HG02678 (cell line): ENCODE results near the gene UPF2.
"Not testable (repeated sequence)": the region's sequence is repeated elsewhere in the genome, so short reads cannot be mapped to it uniquely, and the experiment has no call there.

ENCODE experiments used
- ATAC-seq: cut with Tn5 transposase; IDR thresholded peaks from one replicate; pipeline ENCODE4 v1.9.1; 2021; ENCODE audit warnings: mild to moderate bottlenecking, moderate library complexity; ENCODE audit not compliant: unreplicated experiment

Gene UPF2

DNA sequence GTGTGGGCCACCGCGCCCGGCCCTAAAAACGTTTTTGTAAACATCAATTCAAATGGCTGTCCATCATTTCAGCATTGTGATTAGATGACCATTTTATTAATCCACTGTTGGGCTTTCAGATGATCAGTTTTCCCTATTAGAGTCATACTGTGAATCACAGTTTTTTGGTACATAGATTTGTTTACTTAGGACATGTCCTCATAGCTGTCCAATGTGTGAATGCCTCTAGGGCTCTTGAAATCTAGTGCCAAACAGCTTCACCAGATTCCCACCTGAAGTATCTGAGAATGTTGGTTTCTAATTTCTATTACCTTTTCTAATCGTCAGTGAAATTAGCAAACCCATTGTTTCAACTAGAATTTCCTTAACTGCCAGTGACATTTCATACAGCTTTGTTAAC is 66.8 kb downstream of the UPF2 start:
- ATAC-seq, result no peak

DNA sequence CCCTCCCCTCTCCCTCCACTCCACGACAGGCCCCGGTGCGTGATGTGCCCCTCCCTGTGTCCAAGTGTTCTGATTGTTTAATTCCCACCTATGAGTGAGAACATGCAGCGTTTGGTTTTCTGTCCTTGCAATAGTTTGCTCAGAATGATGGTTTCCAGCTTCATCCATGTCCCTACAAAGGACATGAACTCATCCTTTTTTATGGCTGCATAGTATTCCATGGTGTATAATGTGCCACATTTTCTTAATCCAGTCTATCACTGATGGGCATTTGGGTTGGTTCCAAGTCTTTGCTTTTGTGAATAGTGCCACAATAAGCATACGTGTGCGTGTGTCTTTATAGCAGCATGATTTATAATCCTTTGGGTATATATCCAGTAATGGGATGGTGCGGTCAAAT is 70.1 kb downstream of the UPF2 start:
- ATAC-seq, result not testable (repeated sequence)

DNA sequence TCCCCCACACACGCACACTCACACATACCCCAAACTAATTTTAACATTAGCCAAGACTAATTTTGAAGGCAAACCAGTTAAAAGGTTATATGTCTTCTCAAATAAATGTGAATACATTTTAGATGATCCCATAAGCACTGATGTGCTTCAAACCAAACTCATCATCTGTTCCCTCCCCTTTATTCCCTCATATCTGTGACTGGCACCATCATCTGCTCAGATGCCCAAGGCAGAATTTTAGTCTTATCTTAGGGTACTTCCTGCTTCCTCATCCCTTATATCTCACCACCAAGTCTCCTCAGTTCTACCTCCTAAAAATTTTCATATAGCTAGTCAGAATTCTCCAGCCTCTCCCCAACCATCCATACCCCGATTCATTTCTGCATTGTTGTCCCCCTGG is 80.4 kb downstream of the UPF2 start:
- ATAC-seq, result no peak

GRCh38 chr10:11961771-11962170 is 80.8 kb downstream of the UPF2 start:
- ATAC-seq, result no peak

DNA sequence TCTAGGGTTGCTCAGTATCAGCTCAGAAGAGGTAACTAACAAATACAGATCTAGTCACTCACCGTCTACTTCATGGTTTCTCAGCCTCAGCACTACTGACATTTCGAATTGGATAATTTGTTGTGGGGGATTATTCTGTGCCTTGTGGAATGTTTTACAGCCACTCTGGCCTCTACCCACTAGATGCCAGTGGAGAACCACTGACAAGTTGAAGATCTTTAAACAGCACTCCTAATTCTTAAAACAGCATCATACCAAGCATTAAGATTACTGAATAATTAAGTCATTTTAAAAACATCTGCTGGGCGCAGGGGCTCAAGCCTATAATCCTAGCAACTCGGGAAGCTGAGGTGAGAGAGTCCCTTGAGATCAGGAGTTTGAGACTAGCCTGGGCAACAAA is 82.6 kb downstream of the UPF2 start:
- no peak for ATAC-seq

DNA sequence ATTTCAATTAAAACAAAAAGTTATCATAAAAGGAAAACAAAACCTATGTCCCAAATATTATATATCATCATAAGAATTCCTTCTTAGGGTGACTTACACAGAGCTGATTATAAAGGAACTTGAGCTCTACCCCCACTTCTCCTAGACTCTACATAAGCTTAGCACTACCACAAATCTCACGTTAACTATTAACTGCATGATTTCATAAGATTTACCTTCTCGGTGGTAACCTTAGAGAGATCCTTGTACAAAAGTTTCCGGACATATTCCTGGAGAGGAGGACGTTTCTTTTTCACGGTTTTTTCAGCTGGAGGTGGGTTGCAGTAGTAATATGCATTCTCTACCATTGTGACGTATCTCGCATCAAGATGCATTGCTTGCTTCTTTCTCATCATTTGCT is 83.7 kb downstream of the UPF2 start:
- no peak for ATAC-seq

DNA sequence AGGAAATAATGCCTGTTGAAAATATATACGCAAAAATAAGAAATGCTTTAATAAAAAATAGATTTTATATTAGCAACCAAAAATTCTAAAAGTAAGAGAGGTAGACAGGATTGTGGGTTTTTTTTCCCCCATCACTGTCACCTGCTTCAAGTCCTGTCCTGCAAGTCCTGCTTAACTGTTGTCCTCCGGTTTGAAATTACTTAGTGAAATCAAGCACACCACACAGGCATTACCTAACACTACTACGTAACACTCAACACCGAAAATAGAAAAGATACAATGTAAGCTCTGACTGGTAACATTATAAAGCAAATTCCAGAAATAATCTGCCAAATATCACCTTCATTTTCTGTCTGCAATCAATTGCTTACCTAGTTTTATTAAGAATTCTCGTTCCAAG is 90.9 kb downstream of the UPF2 start:
- ATAC-seq, result no peak

GRCh38 chr10:11950325-11951018 is 92.1 kb downstream of the UPF2 start:
- ATAC-seq, result no peak

DNA sequence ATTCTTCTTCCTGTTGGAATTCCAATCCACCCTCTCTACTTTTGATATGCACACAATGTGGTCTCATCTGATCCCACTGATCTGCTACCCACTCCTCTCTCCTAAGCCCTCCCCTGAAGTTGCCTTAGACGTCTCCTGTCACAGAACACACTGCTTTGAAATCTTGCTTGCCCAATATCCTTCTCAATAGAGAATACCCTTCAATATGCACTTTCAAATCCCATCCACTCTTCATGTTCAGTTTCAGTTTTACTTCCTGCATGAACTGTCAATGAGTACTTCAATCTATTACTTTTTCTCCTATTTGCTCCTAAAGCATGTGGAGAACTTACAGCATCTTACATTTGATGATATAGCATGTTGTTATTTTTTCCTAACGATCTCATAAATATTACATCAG is 93.5 kb downstream of the UPF2 start:
- no peak for ATAC-seq

DNA sequence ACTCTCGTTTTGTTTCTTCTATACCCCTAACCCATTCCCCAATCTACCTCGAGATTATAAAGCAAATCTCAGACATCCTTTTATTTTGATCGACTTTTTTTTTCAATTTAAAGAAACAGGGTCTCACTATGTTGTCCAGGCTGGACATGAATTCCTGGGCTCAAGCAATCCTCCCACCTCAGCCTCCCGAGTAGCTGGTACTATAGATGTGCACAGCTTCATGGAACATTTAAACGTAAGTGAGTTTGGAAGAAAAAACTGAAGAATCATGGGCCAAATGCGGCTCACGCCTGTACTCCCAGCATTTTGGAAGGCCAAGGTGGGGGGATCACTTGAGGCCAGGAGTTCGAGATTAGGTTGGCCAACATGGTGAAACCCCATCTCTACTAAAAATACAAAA is 96.0 kb downstream of the UPF2 start:
- no peak for ATAC-seq

- no peak for ATAC-seq
Observed at GRCh38 chr10:11936389-11937152, 106.0 kb downstream of the UPF2 start.

- ATAC-seq, result no peak
Observed at GRCh38 chr10:11934262-11934661, 108.3 kb downstream of the UPF2 start.

DNA sequence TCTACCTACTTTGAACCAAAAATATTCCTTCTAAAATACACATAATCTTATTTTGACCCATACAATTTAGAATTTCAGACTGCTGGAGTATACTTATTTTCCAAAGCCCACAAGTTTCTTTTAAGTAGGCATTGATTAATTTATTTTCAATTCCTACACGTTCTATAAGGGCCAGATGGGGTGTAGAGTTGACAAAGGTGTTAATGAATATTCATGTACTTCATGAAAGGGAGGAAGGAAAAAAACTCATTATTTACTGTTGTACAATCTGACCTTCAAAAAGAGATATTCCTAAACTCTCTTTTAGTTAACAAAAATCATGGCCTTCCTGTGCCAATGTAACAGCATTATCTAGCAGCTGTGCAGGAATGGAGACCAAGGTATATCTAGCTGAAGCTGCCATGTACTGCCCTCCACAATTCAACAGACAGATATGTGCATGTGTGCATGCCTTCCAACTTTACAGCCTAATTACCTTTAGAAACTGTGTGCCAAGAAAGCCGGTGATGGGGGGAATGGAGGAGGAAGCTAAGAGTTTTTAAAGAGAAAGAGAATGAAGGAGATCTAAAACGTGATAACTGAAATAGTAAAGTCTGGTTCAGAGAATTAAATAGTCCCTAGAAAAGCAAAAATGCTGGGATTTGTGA is 108.9 kb downstream of the UPF2 start:
- ATAC-seq, result no peak

DNA sequence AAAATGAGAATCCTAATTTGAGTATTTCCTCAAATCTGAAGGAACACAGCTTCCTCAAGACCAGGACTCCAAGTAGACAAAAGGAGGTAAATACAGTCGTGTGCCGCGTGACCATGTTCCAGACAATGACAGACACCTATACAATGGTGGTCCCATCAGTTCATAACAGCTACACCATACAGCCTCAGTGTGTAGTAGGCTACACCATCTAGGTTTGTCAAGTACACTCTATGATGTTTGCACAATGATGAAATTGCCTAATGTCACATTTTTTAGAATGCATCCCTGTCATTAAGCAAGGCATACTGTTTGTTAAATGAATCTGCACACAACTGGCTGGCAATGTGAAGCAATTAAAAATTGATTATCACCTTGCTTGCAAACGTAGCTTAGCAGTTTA is 111.6 kb downstream of the UPF2 start:
- no peak for ATAC-seq

DNA sequence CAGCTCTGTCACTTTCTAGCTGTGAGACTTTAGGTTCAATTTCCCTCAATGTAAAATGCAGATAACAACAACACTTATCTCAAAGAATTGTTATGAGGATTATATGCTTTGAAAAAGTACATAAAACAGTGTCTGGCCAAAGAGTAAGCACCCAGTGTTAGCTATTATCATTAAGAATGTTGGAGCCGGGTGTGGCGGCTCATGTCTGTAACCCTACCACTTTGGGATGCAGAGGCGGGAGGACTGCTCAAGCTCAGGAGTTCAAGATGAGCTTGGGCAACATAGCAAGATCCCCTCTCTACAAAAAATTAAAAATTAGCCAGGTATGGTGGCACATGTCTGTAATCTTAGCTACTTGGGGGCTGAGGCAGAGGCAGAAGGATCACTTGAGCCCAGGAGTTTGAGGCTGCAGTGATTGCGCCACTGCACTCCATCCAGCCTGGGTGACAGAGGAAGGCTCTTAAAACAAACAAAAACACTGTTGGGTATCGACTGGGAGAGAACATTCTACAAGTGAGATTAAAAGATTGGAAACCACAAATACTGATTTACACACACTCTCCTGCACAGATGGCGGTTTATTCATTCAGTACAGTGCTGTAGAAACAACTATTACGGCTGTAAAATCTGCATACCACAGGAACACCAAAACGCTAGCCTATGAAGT is 112.2 kb downstream of the UPF2 start:
- ATAC-seq, result no peak

DNA sequence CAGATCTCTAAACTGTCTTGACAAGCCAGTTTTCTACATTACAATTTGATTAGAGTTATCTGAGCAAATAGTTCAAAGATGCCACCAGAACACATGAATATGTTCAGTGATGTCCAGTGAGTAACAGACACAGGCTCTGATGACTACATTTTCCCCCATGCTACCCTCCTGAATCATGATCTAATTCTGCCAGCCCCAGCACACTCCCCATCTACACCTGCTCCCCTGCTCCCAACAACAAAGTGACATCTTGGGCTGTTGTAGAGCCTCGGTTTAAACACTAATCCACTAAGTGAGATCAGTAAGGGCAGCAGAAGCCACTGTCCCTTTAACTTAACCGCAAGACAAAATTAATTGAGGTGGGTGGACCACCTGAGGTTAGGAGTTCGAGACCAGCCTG is 114.9 kb downstream of the UPF2 start:
- no peak for ATAC-seq

DNA sequence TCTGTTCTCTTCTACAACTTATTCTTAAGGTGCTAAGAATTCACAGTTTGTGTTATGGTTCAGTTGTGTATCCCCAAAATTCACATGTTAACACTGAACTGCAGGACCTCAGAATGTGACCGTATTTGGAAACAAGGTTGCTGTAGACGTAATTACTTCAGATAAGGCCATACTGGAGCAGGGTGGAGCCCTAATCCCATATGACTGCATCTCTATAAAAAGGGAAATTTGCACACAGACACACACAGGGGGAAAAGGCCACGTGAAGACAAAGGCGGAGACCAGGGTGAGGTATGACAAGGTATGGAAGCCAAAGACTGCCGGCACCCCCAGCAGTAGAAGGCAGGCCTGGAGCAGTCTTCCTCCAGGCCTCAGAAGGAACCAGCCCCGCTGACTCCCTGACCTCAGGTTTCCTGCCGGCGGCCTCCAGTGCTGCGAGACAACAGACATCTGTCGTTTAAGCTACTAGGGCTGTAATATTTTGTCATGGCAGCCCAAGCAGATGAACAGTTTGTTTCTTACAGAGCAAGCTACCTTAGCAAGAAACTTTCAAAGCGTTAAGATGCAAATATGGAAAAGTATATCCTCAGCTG is 120.7 kb downstream of the UPF2 start:
- no peak for ATAC-seq

GRCh38 chr10:11919271-11919670 is 123.3 kb downstream of the UPF2 start:
- no peak for ATAC-seq

- ATAC-seq, result no peak
Observed at GRCh38 chr10:11918384-11918783, 124.2 kb downstream of the UPF2 start.

GRCh38 chr10:11913079-11913641 is 129.4 kb downstream of the UPF2 start:
- no peak for ATAC-seq

GRCh38 chr10:11910102-11910501 is 132.5 kb downstream of the UPF2 start:
- no peak for ATAC-seq
